Activated CD8-positive, alpha-beta memory T cell treated with anti-CD3 and anti-CD28 coated beads, Interleukin-2, amount 50 U/mL, for 24 hours (primary cell): Measurements from ENCODE around the gene PSRC1.
"Not testable (repeated sequence)": the region's sequence is repeated elsewhere in the genome, so short reads cannot be mapped to it uniquely, and the experiment has no call there.

ENCODE experiments used
- DNase-seq: peaks from one replicate; pipeline ENCODE4 v3.0.0-alpha.2; 2020; ENCODE audit errors: extremely low read depth

The PSRC1 gene

GRCh38 chr1:109282952-109283747 lies at the start of gene PSRC1:
Gene PSRC1 (minus strand): TSS chr1:109283145.
- DNase-seq, result peak; percentile 75

GRCh38 chr1:109331113-109331512 lies 48.2 kb upstream of the PSRC1 start:
- no peak for DNase-seq

GRCh38 chr1:109327285-109327684 lies 44.3 kb upstream of the PSRC1 start:
- DNase-seq, result no peak

GRCh38 chr1:109322974-109323373 lies 40.0 kb upstream of the PSRC1 start:
- no peak for DNase-seq

GRCh38 chr1:109319114-109319513 lies 36.2 kb upstream of the PSRC1 start:
- no peak for DNase-seq

DNA sequence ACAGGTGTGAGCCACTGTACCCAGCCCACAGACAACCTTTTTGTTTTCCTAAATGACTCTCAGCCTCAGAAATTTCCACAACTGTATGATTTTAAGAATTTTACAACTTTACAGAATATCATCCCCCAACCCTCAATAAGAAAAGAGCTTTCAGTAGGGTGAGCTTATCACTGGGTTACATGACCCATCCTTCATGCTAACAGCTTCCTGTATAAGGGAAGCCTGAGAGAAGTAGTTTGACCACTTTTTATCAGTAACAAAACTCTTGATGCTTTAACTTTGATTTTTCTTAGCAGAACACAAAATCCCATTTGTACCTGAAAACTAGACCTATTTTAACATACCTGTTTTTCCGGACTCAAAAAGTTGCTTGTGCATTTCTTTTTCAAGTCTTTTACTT lies 33.6 kb upstream of the PSRC1 start:
- DNase-seq, result no peak

GRCh38 chr1:109315288-109315687 lies 32.3 kb upstream of the PSRC1 start:
- DNase-seq, result no peak

DNA sequence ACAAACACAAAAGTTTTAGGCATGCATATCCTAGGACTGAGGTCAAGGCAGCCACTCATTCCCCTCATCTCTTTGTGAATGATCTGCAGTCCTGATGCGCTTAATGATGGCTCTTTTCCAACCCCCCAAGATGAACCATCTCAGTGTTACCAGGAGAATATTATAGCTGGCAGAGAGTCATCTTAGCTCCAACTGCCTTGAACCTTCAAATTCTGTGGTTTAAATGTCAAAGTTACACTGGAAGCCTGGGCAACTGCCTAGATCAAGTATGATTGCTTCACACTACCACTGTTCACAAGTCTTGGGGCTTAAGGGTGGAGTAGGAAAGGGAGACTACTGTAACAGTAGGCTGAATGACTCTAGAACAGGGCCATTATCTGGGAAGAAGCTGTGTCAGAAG lies 31.9 kb upstream of the PSRC1 start:
- DNase-seq, result no peak

GRCh38 chr1:109312978-109313775 lies 30.2 kb upstream of the PSRC1 start:
- no peak for DNase-seq

GRCh38 chr1:109312246-109312645 lies 29.3 kb upstream of the PSRC1 start:
- no peak for DNase-seq

DNA sequence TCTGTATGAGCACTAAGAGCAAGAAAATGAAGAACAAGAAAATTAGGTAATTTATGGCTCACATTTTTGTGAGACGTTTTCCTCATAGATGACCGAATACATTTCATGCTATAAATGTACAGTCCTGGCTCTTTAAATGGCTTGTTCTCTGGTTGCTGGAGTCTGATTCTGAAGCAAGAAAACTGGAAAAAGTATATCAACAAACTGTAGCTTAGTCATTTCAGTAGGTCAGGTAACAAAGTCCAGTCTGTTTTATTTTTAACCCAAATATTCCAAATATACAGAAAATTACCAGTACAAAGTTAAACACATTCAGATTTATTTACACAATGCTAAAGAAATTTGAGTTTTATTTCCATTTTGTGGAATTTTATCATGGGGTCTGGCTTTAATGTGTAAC lies 26.4 kb upstream of the PSRC1 start:
- DNase-seq, result no peak

- DNase-seq, result no peak
These were observed 24.5 kb upstream of the PSRC1 start for GRCh38 chr1:109307274-109308021.

GRCh38 chr1:109306832-109307273 lies 23.9 kb upstream of the PSRC1 start, which contains the start of gene MYBPHL:
Gene MYBPHL (minus strand): TSS chr1:109307011. CDS start chr1:109306991, 20 bp downstream.
- no peak for DNase-seq

DNA sequence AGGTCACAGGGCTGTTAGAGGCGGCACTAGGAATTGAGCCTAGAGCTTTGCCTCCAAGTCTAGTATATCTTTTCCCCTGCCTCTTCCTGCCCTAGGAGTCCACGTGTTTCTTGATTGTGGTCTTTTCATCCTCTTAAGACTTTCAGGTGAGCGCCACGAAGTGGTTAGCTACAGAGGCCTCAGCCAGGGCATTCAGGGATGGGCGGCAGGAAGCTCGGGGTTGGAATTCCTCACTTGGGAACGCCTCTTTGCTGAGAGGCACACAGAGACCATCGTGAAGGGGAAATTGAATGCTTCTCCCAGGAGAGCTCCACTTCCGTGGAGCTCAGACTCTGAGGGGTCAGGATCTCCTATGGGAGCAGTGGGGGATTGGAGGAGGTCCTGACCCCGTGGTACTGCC lies 23.0 kb upstream of the PSRC1 start:
- not testable (repeated sequence) for DNase-seq

DNA sequence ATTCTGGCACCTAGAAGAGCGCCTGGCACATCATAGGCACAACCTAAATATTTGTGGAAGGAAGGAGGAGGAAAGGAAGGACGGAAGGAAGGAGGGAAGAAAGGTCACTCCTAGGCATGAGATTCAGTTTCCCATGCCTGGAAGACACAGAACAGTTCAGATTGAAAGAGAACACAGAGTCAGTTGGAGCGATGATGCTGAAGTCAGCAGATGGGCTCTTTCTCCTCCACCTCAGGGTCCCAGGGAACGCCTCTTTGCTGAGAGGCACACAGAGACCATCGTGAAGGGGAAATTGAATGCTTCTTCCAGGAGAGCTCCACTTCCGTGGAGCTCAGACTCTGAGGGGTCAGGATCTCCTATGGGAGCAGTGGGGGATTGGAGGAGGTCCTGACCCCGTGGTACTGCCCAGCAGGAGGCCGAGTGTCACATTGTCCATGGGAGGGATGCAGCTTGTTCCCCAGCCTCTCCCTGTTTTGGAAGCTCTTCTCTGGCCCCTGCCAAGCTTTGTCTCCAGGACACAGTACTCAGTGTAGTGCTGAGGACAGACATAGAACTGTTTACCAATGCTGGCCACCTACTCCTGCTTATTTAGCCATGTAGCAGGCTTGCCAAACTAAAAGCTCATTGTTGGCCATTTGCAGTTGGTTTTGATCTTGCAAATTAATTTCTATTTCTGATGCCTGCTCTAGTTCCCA lies 21.4 kb upstream of the PSRC1 start:
- DNase-seq, result no peak

GRCh38 chr1:109301874-109302273 lies 18.9 kb upstream of the PSRC1 start:
- DNase-seq, result no peak

- DNase-seq, result no peak
These were observed 17.8 kb upstream of the PSRC1 start for GRCh38 chr1:109300650-109301151.

DNA sequence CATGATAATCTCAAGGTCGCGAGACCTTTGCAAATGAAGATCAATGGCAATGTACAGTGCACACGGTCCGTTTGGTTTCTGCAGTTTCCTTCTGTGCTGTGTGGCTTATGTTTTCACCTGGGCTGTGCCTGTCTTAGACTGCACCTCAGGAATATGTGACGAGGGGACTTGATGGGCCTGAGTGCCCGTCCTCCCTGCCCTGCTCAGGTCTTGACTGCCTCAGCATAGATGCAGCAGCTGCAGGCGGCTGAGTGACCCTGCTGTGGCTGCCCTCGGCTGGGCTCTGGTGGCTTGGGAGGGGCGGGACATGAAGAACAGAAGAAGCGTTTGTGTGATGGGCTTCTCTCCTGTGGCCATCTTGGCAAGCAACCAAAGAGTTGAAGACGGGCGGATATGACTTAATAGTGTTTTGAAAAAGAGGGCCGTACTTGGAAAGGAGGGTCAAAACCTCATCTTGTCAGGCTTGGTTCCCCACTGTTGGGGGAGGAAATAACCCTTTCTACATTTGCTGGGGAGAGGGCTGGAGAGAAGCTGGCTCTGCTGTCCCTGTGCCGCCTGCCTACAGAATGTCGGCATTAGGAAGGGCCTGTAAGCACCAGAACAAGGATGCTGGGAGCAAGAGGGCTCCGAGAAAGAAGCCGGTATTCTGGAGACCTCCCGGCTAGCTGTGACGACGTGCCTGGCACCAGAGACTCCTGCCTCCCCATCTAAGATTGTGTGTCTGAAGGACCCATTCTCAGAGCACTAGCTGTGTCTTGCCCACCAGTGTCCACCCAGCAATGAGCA lies 16.8 kb upstream of the PSRC1 start:
- DNase-seq, result no peak

GRCh38 chr1:109298666-109299557 lies 16.0 kb upstream of the PSRC1 start:
- DNase-seq, result no peak

DNA sequence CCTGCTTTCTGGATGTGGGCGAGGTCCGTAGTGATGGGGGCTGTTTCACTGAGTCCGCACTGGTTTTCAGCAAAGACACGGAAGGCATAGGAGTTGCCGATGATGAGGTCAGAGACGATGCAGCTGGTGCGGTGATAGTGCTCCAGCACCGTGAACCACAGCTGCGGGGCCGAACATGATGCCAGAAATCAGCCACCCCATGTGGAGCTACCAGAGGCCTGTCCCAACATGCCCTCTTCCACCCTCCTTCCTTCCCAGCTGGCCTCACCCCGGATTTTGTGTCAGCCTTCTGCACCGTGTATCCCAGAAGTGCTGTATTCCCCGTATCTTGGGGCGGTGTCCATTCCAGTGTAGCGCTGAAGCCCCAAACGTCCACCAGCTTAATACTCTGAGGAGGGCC lies 13.8 kb upstream of the PSRC1 start:
- no peak for DNase-seq
